ENCODE measurements around the gene YJU2. TPM values are rescaled to one million over a fixed set of nuclear protein-coding genes. Genes with fewer than 3 reads are reported as not detected.

The YJU2 gene
- polyA plus RNA-seq, 1 of the 3 experiments (the other 2 are of a cell fraction), result 29.0 TPM

GRCh38 chr19:4266253-4267000 is 19.5 kb downstream of the YJU2 start:
- 80% methylated on average over 18 of the region's 18 CpGs for WGBS (ENCODE audit: low lambda C conversion rate)
- POLR2A ChIA-PET, result interaction anchor here (0.9 to 3.0 kb wide), 3 partner anchors 77 to 259 kb away, joined by 3 to 20 read pairs (median 3); partner anchors contain the start of gene MPND
- peaks cover 4% of the 10 kb centered on the region for H3F3A ChIP-seq (replicated peaks; ENCODE audit: insufficient read depth)

GRCh38 chr19:4267101-4267900 is 20.4 kb downstream of the YJU2 start:
- Histone ChIP-seq H3F3A (replicated peaks; ENCODE audit: insufficient read depth) (peaks cover 4% of the 10 kb centered on the region), H3K4me3 (ENCODE audit: low read depth in 2 of 2, low read length in 1 of 2) (peak overlapping the region in 1 of 2 experiments; percentile 12; a peak in 1 of 4 replicates), H3K4me1 (ENCODE audit: control insufficient read depth in 1 of 2, insufficient read depth in 2 of 2, low read depth in 1 of 2, low read length in 1 of 2) (no peaks in the 10 kb centered on the region), H3K79me2 (ENCODE audit: insufficient read depth) (no peaks in the 10 kb centered on the region), H3K9me3 (no peaks in the 10 kb centered on the region), H3K4me2 (no peak overlapping the region), H3K9me2 (no peaks in the 10 kb centered on the region), H3K36me3 (replicated peaks in 1 of 2; ENCODE audit: control insufficient read depth in 1 of 2, insufficient read depth in 2 of 2, low read length in 1 of 2) (peaks cover 0 to 4% of the 10 kb centered on the region in 2 experiments), H3K9ac (no peak overlapping the region), H3K27me3 (ENCODE audit: insufficient read depth) (no peaks in the 10 kb centered on the region), H4K20me1 (ENCODE audit: insufficient read depth) (0 out of 2 replicates have a peak, but pooled peaks cover 4% of the 10 kb centered on the region), H2AFZ (ENCODE audit: low read depth) (no peak overlapping the region), H3K27ac (ENCODE audit: low read depth in 2 of 2, low read length in 1 of 2) (no peak overlapping the region)
- POLR2A ChIA-PET, result interaction anchor here (0.5 to 3.0 kb wide), 5 partner anchors 10 to 504 kb away, joined by 3 to 20 read pairs (median 4); partner anchors contain the start of gene MPND
- 27% methylated on average over 19 of the region's 21 CpGs for WGBS (ENCODE audit: low lambda C conversion rate)
- TF ChIP-seq FOXM1 (IDR thresholded peaks at IDR 0.05; ENCODE audit: low read depth) (no peak), ZBTB33 (IDR thresholded peaks at IDR 0.05; ENCODE audit: borderline replicate concordance, low read depth) (no peak), SIN3A (IDR thresholded peaks at IDR 0.05; ENCODE audit: borderline replicate concordance, low read depth, low read length) (no peak), REST (IDR thresholded peaks at IDR 0.05; ENCODE audit: low read depth, low read length) (no peak), CTCF (IDR thresholded peaks at IDR 0.05) (peak; percentile 92), FOSL2 (IDR thresholded peaks at IDR 0.05; ENCODE audit: borderline replicate concordance, low read depth) (no peak), RAD21 (IDR thresholded peaks at IDR 0.05; ENCODE audit: low read length) (peak; percentile 76), SMC3 (IDR thresholded peaks at IDR 0.05; ENCODE audit: low read depth, low read length) (peak; percentile 46; the same call in 1 of the 2 replicates)
- DNase-seq, result peak; percentile 89
- CTCF ChIA-PET, result interaction anchor here (0.6 to 4.5 kb wide), 43 partner anchors 9 to 280 kb away, joined by 3 to 130 read pairs (median 5); partner anchors contain the start of genes FSD1, MPND, PLIN5 and SH3GL1

More at GRCh38 chr19:4266253-4267000, 19.5 kb downstream of the YJU2 start:
- no peak overlapping the region for H3K4me3 ChIP-seq (ENCODE audit: low read depth in 2 of 2, low read length in 1 of 2)
- 0 out of 2 replicates have a peak, but pooled peaks cover 4% of the 10 kb centered on the region for H4K20me1 ChIP-seq (ENCODE audit: insufficient read depth)
- no peaks in the 10 kb centered on the region for H3K9me3 ChIP-seq
- H3K79me2 ChIP-seq (ENCODE audit: insufficient read depth), result no peaks in the 10 kb centered on the region
- H3K9ac ChIP-seq, result no peak overlapping the region
- H3K27me3 ChIP-seq (ENCODE audit: insufficient read depth), result no peaks in the 10 kb centered on the region
- no peak overlapping the region for H2AFZ ChIP-seq (ENCODE audit: low read depth)
- no peak overlapping the region for H3K27ac ChIP-seq (ENCODE audit: low read depth in 2 of 2, low read length in 1 of 2)
- H3K36me3 ChIP-seq (replicated peaks in 1 of 2; ENCODE audit: control insufficient read depth in 1 of 2, insufficient read depth in 2 of 2, low read length in 1 of 2), result no peaks in the 10 kb centered on the region
- DNase-seq, result no peak
- no peak overlapping the region for H3K4me2 ChIP-seq
- no peak for TF ChIP-seq TCF12 (IDR thresholded peaks at IDR 0.05)
- no peaks in the 10 kb centered on the region for H3K9me2 ChIP-seq
- CTCF ChIA-PET, result interaction anchor here (0.6 to 4.5 kb wide), 35 partner anchors 12 to 279 kb away, joined by 3 to 130 read pairs (median 5); partner anchors contain the start of genes FSD1, MPND, PLIN5 and SH3GL1
- H3K4me1 ChIP-seq (ENCODE audit: control insufficient read depth in 1 of 2, insufficient read depth in 2 of 2, low read depth in 1 of 2, low read length in 1 of 2), result no peaks in the 10 kb centered on the region

Measured in SK-N-SH (cell line).